GM21381 (cell line): Measurements from ENCODE around the gene RAB20.

ENCODE experiments used
- ATAC-seq: cut with Tn5 transposase; IDR thresholded peaks from one replicate; pipeline ENCODE4 v1.9.1; 2021; ENCODE audit warnings: mild to moderate bottlenecking, moderate library complexity; ENCODE audit not compliant: unreplicated experiment

The RAB20 gene

GRCh38 chr13:110474713-110475112 is 86.8 kb downstream of the RAB20 start:
- no peak for ATAC-seq
